HepG2 (cell line): Measurements from ENCODE around the gene PMEPA1. TPM values are rescaled to one million over a fixed set of nuclear protein-coding genes. Genes with fewer than 3 reads are reported as not detected.

Source experiments
- ATAC-seq: fragments of 200-7000 bp; cut with Tn5 transposase; 3 replicates; pipeline ENCODE4 v1.9.1; 2020; ENCODE audit warnings: mild to moderate bottlenecking, moderate library complexity
- BruUV-seq: library from RNA; stranded (reverse); fragments of 400-500 nt; replicated peaks from 2 replicates; lab custom pipeline; 2021; lab: Mats Ljungman, UMichigan
- CTCF ChIA-PET: fragments of 300-600 bp; formaldehyde crosslinking; extraction: SDS; loops from one replicate; lab custom pipeline; 2021; ENCODE audit warnings: low total read pairs, inconsistent platforms, low intra/inter-chr PET ratio; lab: Yijun Ruan, JAX
- POLR2A ChIA-PET: fragments of 350-600 bp; sonication (Branson Sonifier 250); formaldehyde crosslinking; loops from one replicate; lab custom pipeline; 2020; ENCODE audit warnings: antibody characterized with exemption, inconsistent platforms; lab: Yijun Ruan, JAX
- DNase-seq: peaks from one replicate; pipeline ENCODE4 v3.0.0-alpha.2; 2015; ENCODE audit warnings: low spot score
- FAIRE-seq: peaks from 3 replicates; lab custom pipeline; 2011; peaks lifted over from hg19 to GRCh38; lab: Jason Lieb, UNC
- H2AFZ ChIP-seq: one replicate; pipeline ENCODE4 v1.6.1; 2011; ENCODE audit warnings: low read length, inconsistent platforms
- H3K27ac ChIP-seq: fragments of 300-600 bp; 3 replicates; pipeline ENCODE4 v1.8.0; 2011; ENCODE audit warnings: mixed run types, mild to moderate bottlenecking, mixed read lengths, low read length, inconsistent platforms; ENCODE audit not compliant: insufficient read depth; ENCODE audit errors: extremely low read length
- H3K27me3 ChIP-seq, 2 experiments: fragments of 200-600 bp in 1 of 2; 2 replicates in 1 of 2; 3 replicates in 1 of 2; pipeline versions ENCODE4 v1.6.0 to v1.8.0; 2011; ENCODE audit warnings: low read length in 2 of 2, mild to moderate bottlenecking in 2 of 2, moderate library complexity in 2 of 2, inconsistent platforms in 1 of 2; ENCODE audit not compliant: insufficient read depth in 2 of 2, control insufficient read depth in 1 of 2
- H3K36me3 ChIP-seq, 2 experiments: fragments of 200-600 bp in 1 of 2; replicated peaks in 1 of 2; 2 replicates in 1 of 2; 3 replicates in 1 of 2; pipeline versions ENCODE4 v1.5.1 to v1.8.0; 2011; ENCODE audit warnings: low read length in 2 of 2, inconsistent platforms in 1 of 2; ENCODE audit not compliant: insufficient read depth in 2 of 2, control insufficient read depth in 1 of 2
- H3K4me1 ChIP-seq: 2 replicates; pipeline ENCODE4 v1.5.1; 2012; ENCODE audit warnings: low read length, inconsistent platforms; ENCODE audit not compliant: insufficient read depth
- H3K4me2 ChIP-seq: 2 replicates; pipeline ENCODE4 v1.6.0; 2011; ENCODE audit warnings: low read depth, low read length, inconsistent platforms
- H3K4me3 ChIP-seq, 3 experiments: fragments of 200-600 bp in 1 of 3; sonication (generic), shearing (Covaris generic) in 1 of 3; replicated peaks in 1 of 3; 2 replicates each; pipeline ENCODE4 v1.5.1; 2011 to 2016; ENCODE audit warnings: low read length in 3 of 3, inconsistent platforms in 2 of 3, low read depth in 2 of 3, mild to moderate bottlenecking in 2 of 3, control low read depth in 1 of 3, mixed read lengths in 1 of 3; ENCODE audit not compliant: insufficient read depth in 1 of 3
- H3K79me2 ChIP-seq: one replicate; pipeline ENCODE4 v1.6.1; 2011; ENCODE audit warnings: low read length, inconsistent platforms; ENCODE audit not compliant: insufficient read depth
- H3K9ac ChIP-seq: 2 replicates; pipeline ENCODE4 v1.6.0; 2011; ENCODE audit warnings: mild to moderate bottlenecking, low read depth, low read length, inconsistent platforms; ENCODE audit not compliant: insufficient read depth
- H3K9me3 ChIP-seq: 2 replicates; pipeline ENCODE4 v1.5.1; 2012; ENCODE audit warnings: mild to moderate bottlenecking, low read length
- H4K20me1 ChIP-seq: 2 replicates; pipeline ENCODE4 v1.6.0; 2011; ENCODE audit warnings: inconsistent platforms, mild to moderate bottlenecking, low read length, moderate library complexity; ENCODE audit not compliant: insufficient read depth
- U2AF2 ChIP-seq: fragments of 200-400 bp; formaldehyde crosslinking; IDR thresholded peaks from 2 replicates; pipeline ENCODE4 v1.6.1; 2017; ENCODE audit warnings: low read depth, mild to moderate bottlenecking, low read length
- ZKSCAN8 ChIP-seq: IDR thresholded peaks from 2 replicates; pipeline ENCODE4 v1.6.1; 2016; ENCODE audit warnings: borderline replicate concordance, missing genetic modification reagents, missing compliant biosample characterization
- ZMYM2 ChIP-seq: sonication (generic); formaldehyde crosslinking; IDR thresholded peaks from 2 replicates; pipeline ENCODE4 v1.8.0; 2022; ENCODE audit warnings: mild to moderate bottlenecking, missing genetic modification reagents
- WGBS: methylation state at CpG from one replicate; pipeline ENCODE4 v1.1.6; 2017; ENCODE audit warnings: low lambda C conversion rate; 5-methylcytosine and 5-hydroxymethylcytosine counted together
- in situ Hi-C: cut with HindIII; loops from 2 replicates; pipeline ENCODE4 v1.10.0; 2017; ENCODE audit warnings: low pct_unique_long_range_greater_than_20kb; ENCODE audit not compliant: extremely low pct_ligation_motif_present
- intact Hi-C: fragments of 100-400 bp; cut with micrococcal nuclease; formaldehyde crosslinking; loops from one replicate; pipeline ENCODE4 v1.10.0; 2022; ENCODE audit not compliant: unreplicated experiment
- polyA plus RNA-seq, 8 experiments: library from polyadenylated mRNA; depleted of rRNA in 3 of 8; stranded (reverse) in 7 of 8; unstranded in 1 of 8; fragments of >200 nt; fragmentation: Illumina TruSeq in 4 of 8; extraction: Trizol in 4 of 8; gene quantifications; 2 replicates each; pipeline versions ENCODE4 v1.2.1 to v1.2.3, GENCODE V29; 2011 to 2016; ENCODE audit warnings: low read depth in 4 of 8, missing spikeins in 1 of 8, mixed read lengths in 1 of 8; ENCODE audit not compliant: insufficient read depth in 1 of 8
- total RNA-seq, 5 experiments: library from RNA; depleted of rRNA; stranded (reverse); fragments of >200 nt; fragmentation: Illumina TruSeq; extraction: Trizol; gene quantifications; 2 replicates each; pipeline ENCODE4 v1.2.3, GENCODE V29; 2016; ENCODE audit warnings: low read depth in 1 of 5

Gene PMEPA1
- total and polyA plus RNA-seq, 2 of the 13 experiments (the other 11 are each of a cell fraction or from before 2014, with no cell fraction given), result not detected

- Histone ChIP-seq H3K27ac (no peak overlapping the region), H3K4me2 (no peak overlapping the region), H3K27me3 (peaks cover 7 to 85% of the 10 kb centered on the region in 2 experiments; a peak in 4 of 5 replicates), H3K36me3 (no peaks in the 10 kb centered on the region), H4K20me1 (no peaks in the 10 kb centered on the region), H2AFZ (no peak overlapping the region)
- no peak for ATAC-seq
- intact Hi-C loops, result no loop called here
- POLR2A ChIA-PET, result no interaction called here
- CTCF ChIA-PET, result no interaction called here
- no peak for DNase-seq
- in situ Hi-C loops, result no loop called here
- WGBS, result 12% methylated on average over 7 of the region's 7 CpGs
- TF ChIP-seq ZMYM2 (no peak), U2AF2 (no peak)
- TF ChIP-seq, all 625 proteins: peak for 0
- no TSS peak for BruUV-seq
- H3K4me3 ChIP-seq, result no peak overlapping the region
- FAIRE-seq, result no peak
- H3K9me3 ChIP-seq, result no peaks in the 10 kb centered on the region
- no peak overlapping the region for H3K9ac ChIP-seq
- no peaks in the 10 kb centered on the region for H3K79me2 ChIP-seq
- H3K4me1 ChIP-seq, result no peaks in the 10 kb centered on the region
Observed at GRCh38 chr20:57723816-57724215, 14.0 kb upstream of the PMEPA1 start.

DNA sequence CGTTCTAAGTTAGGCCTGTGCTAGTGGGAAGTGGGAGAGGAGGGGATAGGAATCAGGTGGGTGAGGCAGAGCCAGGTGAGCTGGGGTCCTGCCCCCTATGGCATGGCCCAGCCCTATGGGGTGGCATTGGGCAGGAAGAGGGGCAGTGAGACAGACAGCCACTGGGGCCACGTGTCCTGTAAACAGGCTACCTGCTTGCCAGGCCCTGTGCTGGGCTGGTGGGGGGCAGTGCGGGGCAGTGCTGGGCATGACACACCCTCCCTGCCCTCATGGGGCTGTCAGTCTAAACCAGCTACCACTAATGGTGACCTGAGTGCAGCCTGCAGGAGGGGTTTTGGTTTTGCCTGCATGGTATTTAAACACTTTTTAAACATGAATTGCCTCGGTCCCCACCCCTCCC lies 10.1 kb upstream of the PMEPA1 start:
- H3K9me3 ChIP-seq, result no peaks in the 10 kb centered on the region
- no peak for FAIRE-seq
- H3K4me2 ChIP-seq, result no peak overlapping the region
- no peak for ATAC-seq
- no peaks in the 10 kb centered on the region for H4K20me1 ChIP-seq
- no peak overlapping the region for H3K27ac ChIP-seq
- DNase-seq, result no peak
- no peaks in the 10 kb centered on the region for H3K4me1 ChIP-seq
- H3K79me2 ChIP-seq, result no peaks in the 10 kb centered on the region
- H3K36me3 ChIP-seq, result no peaks in the 10 kb centered on the region
- no peak overlapping the region for H3K4me3 ChIP-seq
- H2AFZ ChIP-seq, result no peak overlapping the region
- no TSS peak for BruUV-seq
- in situ Hi-C loops, result no loop called here
- H3K9ac ChIP-seq, result no peak overlapping the region
- CTCF ChIA-PET, result no interaction called here
- TF ChIP-seq ZKSCAN8, result no peak
- TF ChIP-seq, all 625 proteins: peak for 0
- 14% methylated on average over 4 of the region's 4 CpGs for WGBS
- POLR2A ChIA-PET, result no interaction called here
- intact Hi-C loops, result no loop called here
- peaks cover 11 to 75% of the 10 kb centered on the region in 2 experiments for H3K27me3 ChIP-seq
